GM12878 (cell line): Measurements from ENCODE around the gene SYMPK. TPM values are rescaled to one million over a fixed set of nuclear protein-coding genes. Genes with fewer than 3 reads are reported as not detected.

Experiments
- CREB1 ChIP-seq: IDR thresholded peaks from 2 replicates; pipeline ENCODE4 v1.6.1; 2012; ENCODE audit warnings: low read depth, mild to moderate bottlenecking, inconsistent platforms
- IKZF1 ChIP-seq: fragments of 450-650 bp; conservative IDR thresholded peaks from 2 replicates; pipeline ENCODE4 v1.6.1; 2017; ENCODE audit warnings: antibody characterized with exemption, mild to moderate bottlenecking
- LARP7 ChIP-seq: fragments of 450-650 bp; IDR thresholded peaks from 2 replicates; pipeline ENCODE4 v1.6.1; 2017; ENCODE audit warnings: mild to moderate bottlenecking
- MYB ChIP-seq: fragments of 150-350 bp; IDR thresholded peaks from 2 replicates; pipeline ENCODE4 v1.6.1; 2014; ENCODE audit warnings: mild to moderate bottlenecking, low read depth, low read length, borderline replicate concordance
- POLR2AphosphoS2 ChIP-seq: IDR thresholded peaks from 2 replicates; pipeline ENCODE4 v1.6.1; 2011; ENCODE audit warnings: low read depth, mild to moderate bottlenecking, low read length, improper control_type of control experiment, moderate library complexity
- SP1 ChIP-seq: IDR thresholded peaks from one replicate; pipeline ENCODE4 v1.6.1; 2011; ENCODE audit warnings: low read depth, low read length
- SPI1 ChIP-seq: IDR thresholded peaks from 2 replicates; pipeline ENCODE4 v1.6.1; 2011; ENCODE audit warnings: low read depth, mild to moderate bottlenecking, low read length, moderate library complexity, borderline replicate concordance; ENCODE audit not compliant: insufficient read depth
- STAT3 ChIP-seq: IDR thresholded peaks from 2 replicates; pipeline ENCODE4 v1.6.1; 2011; ENCODE audit warnings: low read depth, low read length, improper control_type of control experiment
- SUPT20H ChIP-seq: IDR thresholded peaks from 2 replicates; pipeline ENCODE4 v1.6.1; 2011; ENCODE audit warnings: low read depth, mild to moderate bottlenecking, low read length, moderate library complexity, borderline replicate concordance; ENCODE audit not compliant: control insufficient read depth
- ZNF217 ChIP-seq: fragments of 450-650 bp; IDR thresholded peaks from 2 replicates; pipeline ENCODE4 v1.6.1; 2017; ENCODE audit warnings: antibody characterized with exemption, mild to moderate bottlenecking
- ZNF274 ChIP-seq: IDR thresholded peaks from one replicate; pipeline ENCODE4 v1.8.0; 2011; ENCODE audit not compliant: insufficient read length, insufficient read depth
- polyA plus RNA-seq, 11 experiments: library from polyadenylated mRNA; depleted of rRNA in 4 of 11; unstranded in 6 of 11; stranded (reverse) in 5 of 11; fragments of >200 nt; fragmentation: Nextera tagmentation in 4 of 11; fragmentation: Illumina TruSeq in 1 of 11; extraction: Ambion mirVana in 4 of 11; extraction: Trizol in 1 of 11; gene quantifications; 1 replicate in 1 of 11; 2 replicates in 10 of 11; pipeline versions ENCODE4 v1.2.1 to v1.2.3, GENCODE V29; 2011 to 2016; ENCODE audit warnings: inconsistent platforms in 2 of 11, missing spikeins in 2 of 11, low read depth in 1 of 11
- total RNA-seq, 4 experiments: library from RNA; depleted of rRNA in 3 of 4; stranded (reverse); fragments of >200 nt in 3 of 4; fragmentation: Illumina TruSeq in 1 of 4; extraction: Trizol in 1 of 4; gene quantifications; 2 replicates each; pipeline versions ENCODE4 v1.2.1 to v1.2.3, GENCODE V29; 2013 to 2021
- TF ChIP-seq, protein P1 (sequence below): fragments of 450-650 bp; formaldehyde crosslinking; IDR thresholded peaks from 2 replicates; pipeline ENCODE4 v1.4.0; 2020; ENCODE audit warnings: mild to moderate bottlenecking, moderate library complexity
- TF ChIP-seq, protein P2 (sequence below): IDR thresholded peaks from 2 replicates; pipeline ENCODE4 v1.6.1; 2012; ENCODE audit warnings: mild to moderate bottlenecking, low read depth, low read length
- TF ChIP-seq, protein P3 (sequence below): IDR thresholded peaks from 2 replicates; pipeline ENCODE4 v1.6.1; 2011; ENCODE audit warnings: mild to moderate bottlenecking, low read depth, low read length, moderate library complexity; ENCODE audit not compliant: insufficient replicate concordance
- TF ChIP-seq, protein P4 (sequence below): fragments of 450-650 bp; IDR thresholded peaks from 2 replicates; pipeline ENCODE4 v1.6.1; 2016; ENCODE audit warnings: mild to moderate bottlenecking

SYMPK gene
- total and polyA plus RNA-seq, 10 of the 15 experiments (the other 5 are each of a cell fraction or from before 2014, with no cell fraction given): 0.49 to 109 (median 42.5) TPM

DNA sequence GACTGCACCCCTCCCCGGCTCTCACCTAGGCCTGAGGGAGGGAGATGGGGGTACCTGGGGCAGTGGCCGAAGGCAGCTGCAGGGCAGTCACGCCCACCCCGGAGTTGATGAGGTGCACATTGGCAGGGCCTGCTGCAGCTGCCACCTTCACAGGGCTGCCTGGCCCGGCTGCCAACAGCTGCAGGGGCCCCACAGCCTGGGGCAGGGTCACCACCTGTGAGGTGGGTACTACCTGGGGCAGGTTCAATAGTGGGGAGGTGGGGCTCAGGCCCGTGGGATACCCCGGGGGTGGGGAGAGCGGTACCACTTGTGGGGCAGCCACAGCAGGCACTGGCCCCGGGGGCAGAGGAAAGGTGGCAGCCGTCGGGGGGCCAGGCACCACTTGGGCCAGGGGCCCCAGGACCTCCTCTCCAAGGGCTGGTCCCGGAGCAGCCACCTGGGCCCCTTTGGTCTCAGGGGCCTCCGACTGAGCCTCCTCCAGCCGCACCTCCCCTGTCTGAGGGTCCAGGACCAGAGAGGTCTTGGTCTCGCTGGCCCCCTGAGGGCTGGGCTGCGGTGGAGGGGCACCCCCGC is 96.6 kb downstream of the SYMPK start (continued):
- TF ChIP-seq, protein P1, sequence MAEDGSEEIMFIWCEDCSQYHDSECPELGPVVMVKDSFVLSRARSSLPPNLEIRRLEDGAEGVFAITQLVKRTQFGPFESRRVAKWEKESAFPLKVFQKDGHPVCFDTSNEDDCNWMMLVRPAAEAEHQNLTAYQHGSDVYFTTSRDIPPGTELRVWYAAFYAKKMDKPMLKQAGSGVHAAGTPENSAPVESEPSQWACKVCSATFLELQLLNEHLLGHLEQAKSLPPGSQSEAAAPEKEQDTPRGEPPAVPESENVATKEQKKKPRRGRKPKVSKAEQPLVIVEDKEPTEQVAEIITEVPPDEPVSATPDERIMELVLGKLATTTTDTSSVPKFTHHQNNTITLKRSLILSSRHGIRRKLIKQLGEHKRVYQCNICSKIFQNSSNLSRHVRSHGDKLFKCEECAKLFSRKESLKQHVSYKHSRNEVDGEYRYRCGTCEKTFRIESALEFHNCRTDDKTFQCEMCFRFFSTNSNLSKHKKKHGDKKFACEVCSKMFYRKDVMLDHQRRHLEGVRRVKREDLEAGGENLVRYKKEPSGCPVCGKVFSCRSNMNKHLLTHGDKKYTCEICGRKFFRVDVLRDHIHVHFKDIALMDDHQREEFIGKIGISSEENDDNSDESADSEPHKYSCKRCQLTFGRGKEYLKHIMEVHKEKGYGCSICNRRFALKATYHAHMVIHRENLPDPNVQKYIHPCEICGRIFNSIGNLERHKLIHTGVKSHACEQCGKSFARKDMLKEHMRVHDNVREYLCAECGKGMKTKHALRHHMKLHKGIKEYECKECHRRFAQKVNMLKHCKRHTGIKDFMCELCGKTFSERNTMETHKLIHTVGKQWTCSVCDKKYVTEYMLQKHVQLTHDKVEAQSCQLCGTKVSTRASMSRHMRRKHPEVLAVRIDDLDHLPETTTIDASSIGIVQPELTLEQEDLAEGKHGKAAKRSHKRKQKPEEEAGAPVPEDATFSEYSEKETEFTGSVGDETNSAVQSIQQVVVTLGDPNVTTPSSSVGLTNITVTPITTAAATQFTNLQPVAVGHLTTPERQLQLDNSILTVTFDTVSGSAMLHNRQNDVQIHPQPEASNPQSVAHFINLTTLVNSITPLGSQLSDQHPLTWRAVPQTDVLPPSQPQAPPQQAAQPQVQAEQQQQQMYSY (CRISPR knock-in tag): no peak
- TF ChIP-seq ZNF217 (no peak), LARP7 (no peak), STAT3 (no peak), SUPT20H (no peak), POLR2AphosphoS2 (no peak), IKZF1 (no peak), SPI1 (no peak), SP1 (no peak), CREB1 (no peak), MYB (no peak), ZNF274 (no peak)
- TF ChIP-seq, protein P2, sequence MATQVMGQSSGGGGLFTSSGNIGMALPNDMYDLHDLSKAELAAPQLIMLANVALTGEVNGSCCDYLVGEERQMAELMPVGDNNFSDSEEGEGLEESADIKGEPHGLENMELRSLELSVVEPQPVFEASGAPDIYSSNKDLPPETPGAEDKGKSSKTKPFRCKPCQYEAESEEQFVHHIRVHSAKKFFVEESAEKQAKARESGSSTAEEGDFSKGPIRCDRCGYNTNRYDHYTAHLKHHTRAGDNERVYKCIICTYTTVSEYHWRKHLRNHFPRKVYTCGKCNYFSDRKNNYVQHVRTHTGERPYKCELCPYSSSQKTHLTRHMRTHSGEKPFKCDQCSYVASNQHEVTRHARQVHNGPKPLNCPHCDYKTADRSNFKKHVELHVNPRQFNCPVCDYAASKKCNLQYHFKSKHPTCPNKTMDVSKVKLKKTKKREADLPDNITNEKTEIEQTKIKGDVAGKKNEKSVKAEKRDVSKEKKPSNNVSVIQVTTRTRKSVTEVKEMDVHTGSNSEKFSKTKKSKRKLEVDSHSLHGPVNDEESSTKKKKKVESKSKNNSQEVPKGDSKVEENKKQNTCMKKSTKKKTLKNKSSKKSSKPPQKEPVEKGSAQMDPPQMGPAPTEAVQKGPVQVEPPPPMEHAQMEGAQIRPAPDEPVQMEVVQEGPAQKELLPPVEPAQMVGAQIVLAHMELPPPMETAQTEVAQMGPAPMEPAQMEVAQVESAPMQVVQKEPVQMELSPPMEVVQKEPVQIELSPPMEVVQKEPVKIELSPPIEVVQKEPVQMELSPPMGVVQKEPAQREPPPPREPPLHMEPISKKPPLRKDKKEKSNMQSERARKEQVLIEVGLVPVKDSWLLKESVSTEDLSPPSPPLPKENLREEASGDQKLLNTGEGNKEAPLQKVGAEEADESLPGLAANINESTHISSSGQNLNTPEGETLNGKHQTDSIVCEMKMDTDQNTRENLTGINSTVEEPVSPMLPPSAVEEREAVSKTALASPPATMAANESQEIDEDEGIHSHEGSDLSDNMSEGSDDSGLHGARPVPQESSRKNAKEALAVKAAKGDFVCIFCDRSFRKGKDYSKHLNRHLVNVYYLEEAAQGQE: no peak
- TF ChIP-seq, protein P3, sequence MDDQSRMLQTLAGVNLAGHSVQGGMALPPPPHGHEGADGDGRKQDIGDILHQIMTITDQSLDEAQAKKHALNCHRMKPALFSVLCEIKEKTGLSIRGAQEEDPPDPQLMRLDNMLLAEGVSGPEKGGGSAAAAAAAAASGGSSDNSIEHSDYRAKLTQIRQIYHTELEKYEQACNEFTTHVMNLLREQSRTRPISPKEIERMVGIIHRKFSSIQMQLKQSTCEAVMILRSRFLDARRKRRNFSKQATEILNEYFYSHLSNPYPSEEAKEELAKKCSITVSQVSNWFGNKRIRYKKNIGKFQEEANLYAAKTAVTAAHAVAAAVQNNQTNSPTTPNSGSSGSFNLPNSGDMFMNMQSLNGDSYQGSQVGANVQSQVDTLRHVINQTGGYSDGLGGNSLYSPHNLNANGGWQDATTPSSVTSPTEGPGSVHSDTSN: no peak
- TF ChIP-seq, protein P4, sequence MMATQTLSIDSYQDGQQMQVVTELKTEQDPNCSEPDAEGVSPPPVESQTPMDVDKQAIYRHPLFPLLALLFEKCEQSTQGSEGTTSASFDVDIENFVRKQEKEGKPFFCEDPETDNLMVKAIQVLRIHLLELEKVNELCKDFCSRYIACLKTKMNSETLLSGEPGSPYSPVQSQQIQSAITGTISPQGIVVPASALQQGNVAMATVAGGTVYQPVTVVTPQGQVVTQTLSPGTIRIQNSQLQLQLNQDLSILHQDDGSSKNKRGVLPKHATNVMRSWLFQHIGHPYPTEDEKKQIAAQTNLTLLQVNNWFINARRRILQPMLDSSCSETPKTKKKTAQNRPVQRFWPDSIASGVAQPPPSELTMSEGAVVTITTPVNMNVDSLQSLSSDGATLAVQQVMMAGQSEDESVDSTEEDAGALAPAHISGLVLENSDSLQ: no peak
